ENCODE measurements around the gene ETFRF1.

The ETFRF1 gene

GRCh38 chr12:25182765-25183164, 12.3 kb upstream of the ETFRF1 start:
- Histone ChIP-seq H3K4me3 (ENCODE audit: insufficient read length, low read depth) (no peak overlapping the region), H3K9me3 (ENCODE audit: insufficient read depth, low read length) (peaks cover 17% of the 10 kb centered on the region), H3K36me3 (ENCODE audit: insufficient read depth, insufficient read length, low read length) (no peaks in the 10 kb centered on the region), H3K9ac (ENCODE audit: insufficient read length, low read depth) (no peak overlapping the region), H3K4me1 (ENCODE audit: insufficient read depth, insufficient read length) (no peaks in the 10 kb centered on the region), H3K27me3 (ENCODE audit: insufficient read depth, insufficient read length) (no peaks in the 10 kb centered on the region)
- TF ChIP-seq ZNF274 (IDR thresholded peaks at IDR 0.05; ENCODE audit: low read depth, low read length) (no peak), SUZ12 (IDR thresholded peaks at IDR 0.05; ENCODE audit: extremely low read depth, insufficient read depth, insufficient read length) (no peak), YY1 (IDR thresholded peaks at IDR 0.05; ENCODE audit: insufficient read depth, insufficient read length) (no peak)
- DNase-seq (ENCODE audit: low read depth, low spot score): no peak

GRCh38 chr12:25184132-25184531, 10.9 kb upstream of the ETFRF1 start:
- Histone ChIP-seq H3K4me1 (ENCODE audit: insufficient read depth, insufficient read length) (no peaks in the 10 kb centered on the region), H3K9me3 (ENCODE audit: insufficient read depth, low read length) (peaks cover 4% of the 10 kb centered on the region)

GRCh38 chr12:25186038-25186787, 8.8 kb upstream of the ETFRF1 start:
- no peak for DNase-seq (ENCODE audit: low read depth, low spot score)
- H3K4me3 ChIP-seq (ENCODE audit: insufficient read length, low read depth): no peak overlapping the region

More at GRCh38 chr12:25184132-25184531, 10.9 kb upstream of the ETFRF1 start:
- TF ChIP-seq ZNF274 (IDR thresholded peaks at IDR 0.05; ENCODE audit: low read depth, low read length) (no peak), YY1 (IDR thresholded peaks at IDR 0.05; ENCODE audit: insufficient read depth, insufficient read length) (no peak), SUZ12 (IDR thresholded peaks at IDR 0.05; ENCODE audit: extremely low read depth, insufficient read depth, insufficient read length) (no peak)
- no peak overlapping the region for H3K4me3 ChIP-seq (ENCODE audit: insufficient read length, low read depth)
- no peak for DNase-seq (ENCODE audit: low read depth, low spot score)
- H3K27me3 ChIP-seq (ENCODE audit: insufficient read depth, insufficient read length): no peaks in the 10 kb centered on the region
- H3K9ac ChIP-seq (ENCODE audit: insufficient read length, low read depth): no peak overlapping the region
- no peaks in the 10 kb centered on the region for H3K36me3 ChIP-seq (ENCODE audit: insufficient read depth, insufficient read length, low read length)

GRCh38 chr12:25186788-25187402, 8.1 kb upstream of the ETFRF1 start:
- no peaks in the 10 kb centered on the region for H3K9me3 ChIP-seq (ENCODE audit: insufficient read depth, low read length)
- H3K4me3 ChIP-seq (ENCODE audit: insufficient read length, low read depth): no peak overlapping the region
- H3K27me3 ChIP-seq (ENCODE audit: insufficient read depth, insufficient read length): no peaks in the 10 kb centered on the region
- H3K9ac ChIP-seq (ENCODE audit: insufficient read length, low read depth): no peak overlapping the region
- no peaks in the 10 kb centered on the region for H3K36me3 ChIP-seq (ENCODE audit: insufficient read depth, insufficient read length, low read length)
- DNase-seq (ENCODE audit: low read depth, low spot score): no peak
- no peak for TF ChIP-seq YY1 (IDR thresholded peaks at IDR 0.05; ENCODE audit: insufficient read depth, insufficient read length)
- TF ChIP-seq SUZ12 (IDR thresholded peaks at IDR 0.05; ENCODE audit: extremely low read depth, insufficient read depth, insufficient read length): no peak
- no peak for TF ChIP-seq ZNF274 (IDR thresholded peaks at IDR 0.05; ENCODE audit: low read depth, low read length)
- no peaks in the 10 kb centered on the region for H3K4me1 ChIP-seq (ENCODE audit: insufficient read depth, insufficient read length)

More at GRCh38 chr12:25186038-25186787, 8.8 kb upstream of the ETFRF1 start:
- TF ChIP-seq SUZ12 (IDR thresholded peaks at IDR 0.05; ENCODE audit: extremely low read depth, insufficient read depth, insufficient read length) (no peak), ZNF274 (IDR thresholded peaks at IDR 0.05; ENCODE audit: low read depth, low read length) (no peak), YY1 (IDR thresholded peaks at IDR 0.05; ENCODE audit: insufficient read depth, insufficient read length) (no peak)
- no peak overlapping the region for H3K9ac ChIP-seq (ENCODE audit: insufficient read length, low read depth)
- H3K27me3 ChIP-seq (ENCODE audit: insufficient read depth, insufficient read length): no peaks in the 10 kb centered on the region
- no peaks in the 10 kb centered on the region for H3K9me3 ChIP-seq (ENCODE audit: insufficient read depth, low read length)
- H3K4me1 ChIP-seq (ENCODE audit: insufficient read depth, insufficient read length): no peaks in the 10 kb centered on the region
- no peaks in the 10 kb centered on the region for H3K36me3 ChIP-seq (ENCODE audit: insufficient read depth, insufficient read length, low read length)

GRCh38 chr12:25187781-25188180, 7.3 kb upstream of the ETFRF1 start:
- Histone ChIP-seq H3K4me1 (ENCODE audit: insufficient read depth, insufficient read length) (no peaks in the 10 kb centered on the region), H3K27me3 (ENCODE audit: insufficient read depth, insufficient read length) (no peaks in the 10 kb centered on the region), H3K36me3 (ENCODE audit: insufficient read depth, insufficient read length, low read length) (no peaks in the 10 kb centered on the region), H3K9me3 (ENCODE audit: insufficient read depth, low read length) (no peaks in the 10 kb centered on the region), H3K9ac (ENCODE audit: insufficient read length, low read depth) (no peak overlapping the region), H3K4me3 (ENCODE audit: insufficient read length, low read depth) (no peak overlapping the region)
- TF ChIP-seq SUZ12 (IDR thresholded peaks at IDR 0.05; ENCODE audit: extremely low read depth, insufficient read depth, insufficient read length): no peak
- TF ChIP-seq ZNF274 (IDR thresholded peaks at IDR 0.05; ENCODE audit: low read depth, low read length): no peak
- no peak for TF ChIP-seq YY1 (IDR thresholded peaks at IDR 0.05; ENCODE audit: insufficient read depth, insufficient read length)
- DNase-seq (ENCODE audit: low read depth, low spot score): no peak

- no peak for TF ChIP-seq ZNF274 (IDR thresholded peaks at IDR 0.05; ENCODE audit: low read depth, low read length)
Observed at GRCh38 chr12:25189656-25190055, 5.4 kb upstream of the ETFRF1 start.

GRCh38 chr12:25190793-25191192, 4.2 kb upstream of the ETFRF1 start:
- Histone ChIP-seq H3K4me3 (ENCODE audit: insufficient read length, low read depth) (no peak overlapping the region), H3K27me3 (ENCODE audit: insufficient read depth, insufficient read length) (no peaks in the 10 kb centered on the region), H3K4me1 (ENCODE audit: insufficient read depth, insufficient read length) (no peaks in the 10 kb centered on the region), H3K36me3 (ENCODE audit: insufficient read depth, insufficient read length, low read length) (no peaks in the 10 kb centered on the region), H3K9ac (ENCODE audit: insufficient read length, low read depth) (no peak overlapping the region), H3K9me3 (ENCODE audit: insufficient read depth, low read length) (no peaks in the 10 kb centered on the region)
- TF ChIP-seq ZNF274 (IDR thresholded peaks at IDR 0.05; ENCODE audit: low read depth, low read length) (no peak), SUZ12 (IDR thresholded peaks at IDR 0.05; ENCODE audit: extremely low read depth, insufficient read depth, insufficient read length) (no peak), YY1 (IDR thresholded peaks at IDR 0.05; ENCODE audit: insufficient read depth, insufficient read length) (no peak)
- no peak for DNase-seq (ENCODE audit: low read depth, low spot score)

More at GRCh38 chr12:25189656-25190055, 5.4 kb upstream of the ETFRF1 start:
- H3K4me1 ChIP-seq (ENCODE audit: insufficient read depth, insufficient read length): no peaks in the 10 kb centered on the region
- H3K36me3 ChIP-seq (ENCODE audit: insufficient read depth, insufficient read length, low read length): no peaks in the 10 kb centered on the region
- H3K9ac ChIP-seq (ENCODE audit: insufficient read length, low read depth): no peak overlapping the region
- H3K27me3 ChIP-seq (ENCODE audit: insufficient read depth, insufficient read length): no peaks in the 10 kb centered on the region
- no peak overlapping the region for H3K4me3 ChIP-seq (ENCODE audit: insufficient read length, low read depth)
- DNase-seq (ENCODE audit: low read depth, low spot score): no peak
- no peaks in the 10 kb centered on the region for H3K9me3 ChIP-seq (ENCODE audit: insufficient read depth, low read length)

Measured in NT2/D1 (cell line).